Heart right ventricle (tissue), 16 donors: Measurements from ENCODE around the gene GNMT. TPM values are rescaled to one million over a fixed set of nuclear protein-coding genes. Genes with fewer than 3 reads are reported as not detected.

Source experiments
- ATAC-seq, 8 donors: fragments of 200-7000 bp; cut with Tn5 transposase; one replicate each; pipeline ENCODE4 v1.9.1; 2020; ENCODE audit warnings: mild to moderate bottlenecking in 8 of 8, moderate library complexity in 8 of 8, moderate number of reproducible peaks in 1 of 8
- DNase-seq, 2 donors: peaks; one replicate each; pipeline ENCODE4 v3.0.0-alpha.2; 2020
- H3K27ac ChIP-seq, 10 donors: fragments of 200-600 bp; sonication (generic) in 2 of 10; one replicate each; pipeline versions ENCODE4 v1.5.0 to v1.8.0; 2020 to 2022; ENCODE audit warnings: mild to moderate bottlenecking in 3 of 10
- H3K27me3 ChIP-seq, 7 donors: fragments of 200-600 bp; one replicate each; pipeline ENCODE4 v1.8.0; 2021 to 2022; ENCODE audit warnings: mild to moderate bottlenecking in 2 of 7
- H3K36me3 ChIP-seq, 9 donors: fragments of 200-600 bp; sonication (generic) in 1 of 9; one replicate each; pipeline versions ENCODE4 v1.5.0 to v1.8.0; 2020 to 2022; ENCODE audit warnings: mild to moderate bottlenecking in 2 of 9
- H3K4me1 ChIP-seq, 9 donors: fragments of 200-600 bp; sonication (generic) in 1 of 9; one replicate each; pipeline versions ENCODE4 v1.5.0 to v1.8.0; 2020 to 2022; ENCODE audit warnings: mild to moderate bottlenecking in 4 of 9
- H3K4me3 ChIP-seq, 10 donors: fragments of 200-600 bp; sonication (generic) in 2 of 10; one replicate each; pipeline versions ENCODE4 v1.5.0 to v1.8.0; 2020 to 2022; ENCODE audit warnings: mild to moderate bottlenecking in 7 of 10, moderate library complexity in 2 of 10
- H3K9me3 ChIP-seq, 11 donors: fragments of 200-600 bp in 10 of 11; sonication (generic) in 2 of 11; one replicate each; pipeline versions ENCODE4 v1.5.0 to v1.8.0; 2013 to 2022; ENCODE audit warnings: mild to moderate bottlenecking in 2 of 11, control low read depth in 1 of 11, moderate library complexity in 1 of 11
- WGBS, 2 donors: extraction: QIAGEN DNeasy Blood & Tissue Kit; methylation state at CpG; one replicate each; pipeline ENCODE4 v1.1.7; 2013; ENCODE audit warnings: inconsistent platforms in 1 of 2; 5-methylcytosine and 5-hydroxymethylcytosine counted together
- intact Hi-C, 10 donors: fragments of 100-400 bp; cut with DNase I; formaldehyde crosslinking; loops; one replicate each; pipeline versions ENCODE4 v1.11.1 to v1.14.2; 2022
- polyA plus RNA-seq, 2 donors: library from polyadenylated mRNA; stranded (reverse); fragments of 200-250 nt; gene quantifications; one replicate each; pipeline ENCODE4 v1.2.3, GENCODE V29; 2013
- total RNA-seq, 10 donors: library from RNA; stranded (reverse); fragmentation: NEBNext Ultra II Directional in 3 of 10; extraction: Animal tissue kit (Norgen Biotek cat#: 25700) in 3 of 10; gene quantifications; one replicate each; pipeline versions ENCODE4 v1.2.1 to v1.2.4, GENCODE V29; 2021 to 2023
- TF ChIP-seq, protein P1 (sequence below), 9 donors: fragments of 200-600 bp; sonication (generic) in 2 of 9; IDR thresholded peaks; one replicate each; pipeline versions ENCODE4 v1.5.0 to v1.8.0; 2021 to 2022; ENCODE audit warnings: antibody characterized with exemption in 9 of 9, mild to moderate bottlenecking in 5 of 9, moderate library complexity in 1 of 9
- donor health status: Arrhythmogenic right ventricular cardiomyopathy.
- donor health status: ischemic (EF 13 %, LVEDD 7.1; RV severe dilation, severe dysfunction).
- donor health status: healthy with polysubstance abuse.
- donor health status: DM: no; HTN: yes; CAD: no.
- donor health status: DM: no; HTN: no; CAD: no.
- donor health status: ischemic (EF 25% LVEDD 6.9; RV normal size, moderate dysfunction).
- donor health status: ischemic (EF 25% LVEDD 5.7; RV mildly dilated, moderate dysfunction).
- donor health status: healthy.
- donor health status: DM: yes; HTN: yes; CAD: no.
- donor health status: Ischemic cardiomyopathy.
- donor health status: ischemic (EF 35%, LVEDD 5.7; RV mildly dilated, moderate dysfunction).
- donor health status: nonischemic (EF 11% LVEDD 7.7; RV severe dilation, severe dysfunction).
- donor health status: DM: yes; HTN: yes; CAD: no.
- donor health status: PGD.
- donor health status: ischemic (EF 29% LVEDD 5.4; RV normal size, mild dysfunction).
- donor health status: nonischemic (EF 23%, LVEDD 6.1; RV moderate dilation, normal function).

The GNMT gene
- total and polyA plus RNA-seq, 12 donors = 0.26 to 10.9 (median 0.86) TPM

DNA sequence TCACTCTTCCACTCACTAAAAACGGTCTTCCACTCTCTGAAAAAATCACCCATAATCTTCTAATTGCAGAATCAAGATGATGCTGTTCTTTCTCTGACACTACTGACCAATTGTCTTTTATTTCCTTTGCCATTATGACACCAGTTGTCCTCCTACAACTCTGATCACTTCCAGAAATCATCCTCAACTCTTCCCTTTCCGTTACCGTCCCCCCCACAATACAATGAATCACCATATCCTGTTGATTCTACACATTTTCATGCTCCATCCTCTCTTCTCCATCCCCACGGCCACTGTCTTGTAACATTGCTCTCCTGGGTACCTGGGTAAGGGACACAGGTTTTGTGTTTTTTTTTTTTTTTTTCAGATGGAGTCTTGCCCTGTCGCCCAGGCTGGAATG, 21.3 kb downstream of the GNMT start:
- H3K27me3 ChIP-seq = no peaks in the 10 kb centered on the region
- 85 to 88% methylated on average over 5 of the region's 5 CpGs for WGBS, 2 donors
- H3K36me3 ChIP-seq = peaks cover 0 to 2% (median 0%) of the 10 kb centered on the region in 9 donors
- H3K9me3 ChIP-seq = no peaks in the 10 kb centered on the region
- TF ChIP-seq, protein P1, sequence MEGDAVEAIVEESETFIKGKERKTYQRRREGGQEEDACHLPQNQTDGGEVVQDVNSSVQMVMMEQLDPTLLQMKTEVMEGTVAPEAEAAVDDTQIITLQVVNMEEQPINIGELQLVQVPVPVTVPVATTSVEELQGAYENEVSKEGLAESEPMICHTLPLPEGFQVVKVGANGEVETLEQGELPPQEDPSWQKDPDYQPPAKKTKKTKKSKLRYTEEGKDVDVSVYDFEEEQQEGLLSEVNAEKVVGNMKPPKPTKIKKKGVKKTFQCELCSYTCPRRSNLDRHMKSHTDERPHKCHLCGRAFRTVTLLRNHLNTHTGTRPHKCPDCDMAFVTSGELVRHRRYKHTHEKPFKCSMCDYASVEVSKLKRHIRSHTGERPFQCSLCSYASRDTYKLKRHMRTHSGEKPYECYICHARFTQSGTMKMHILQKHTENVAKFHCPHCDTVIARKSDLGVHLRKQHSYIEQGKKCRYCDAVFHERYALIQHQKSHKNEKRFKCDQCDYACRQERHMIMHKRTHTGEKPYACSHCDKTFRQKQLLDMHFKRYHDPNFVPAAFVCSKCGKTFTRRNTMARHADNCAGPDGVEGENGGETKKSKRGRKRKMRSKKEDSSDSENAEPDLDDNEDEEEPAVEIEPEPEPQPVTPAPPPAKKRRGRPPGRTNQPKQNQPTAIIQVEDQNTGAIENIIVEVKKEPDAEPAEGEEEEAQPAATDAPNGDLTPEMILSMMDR (IDR thresholded peaks at IDR 0.05) = no peak
- DNase-seq = no peak
- no peak for ATAC-seq
- no peak overlapping the region for H3K4me3 ChIP-seq
- intact Hi-C loops = no loop called here
- H3K27ac ChIP-seq = no peak overlapping the region
- peaks cover 15 to 56% (median 47%) of the 10 kb centered on the region in 9 donors for H3K4me1 ChIP-seq

DNA sequence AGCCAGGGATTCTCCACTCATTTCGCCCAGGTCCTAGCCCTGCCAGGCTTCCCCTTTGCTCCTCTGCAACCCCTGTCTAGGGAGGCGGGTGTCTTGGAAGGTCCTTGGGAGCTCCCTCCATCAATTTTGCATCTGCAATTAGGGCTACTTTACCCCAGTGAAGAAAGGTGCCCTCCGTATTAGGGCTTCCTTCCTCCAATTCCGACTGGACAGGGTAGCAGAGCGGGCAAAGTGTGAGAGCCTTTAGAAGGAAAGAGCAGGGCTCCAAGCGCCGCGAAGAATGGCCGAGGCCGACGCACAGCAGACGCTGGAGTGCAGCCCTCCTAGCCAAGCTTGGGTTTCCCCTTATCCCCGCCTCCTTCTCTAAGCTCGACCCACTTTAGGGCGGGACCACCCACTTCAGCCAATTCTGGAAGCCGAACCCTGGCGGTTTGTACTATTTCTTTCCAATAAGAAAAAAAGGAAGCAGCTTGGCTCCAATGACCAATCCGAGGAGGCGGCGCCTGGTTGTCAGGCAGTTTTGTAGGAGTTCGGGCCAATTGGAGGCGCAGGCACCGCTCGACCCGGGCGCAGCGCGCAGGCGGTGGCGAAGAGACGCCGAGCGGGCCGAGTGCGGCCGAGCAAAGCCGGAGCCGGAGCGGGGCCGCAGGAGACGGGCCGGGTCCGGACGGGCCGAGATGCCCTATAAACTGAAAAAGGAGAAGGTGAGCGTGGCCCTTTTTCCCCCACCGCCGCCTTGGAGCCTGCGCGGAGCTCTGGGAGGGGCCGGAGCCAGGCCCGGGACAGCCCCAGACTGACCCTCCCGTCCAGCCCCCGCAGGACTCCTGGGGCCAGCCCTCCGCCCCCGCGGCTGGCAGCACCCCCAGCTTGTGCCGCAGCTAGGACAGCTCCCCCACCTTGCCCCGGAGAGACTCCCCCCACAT, 23.7 kb downstream of the GNMT start, which contains the start of gene PPP2R5D:
TSS of gene PPP2R5D (plus strand) at position 570 of the 923 bp plus-strand sequence. CDS start at position 678, 108 bp downstream.
- DNase-seq (peak; percentile 94 to 99), ATAC-seq (peak; percentile 96 to 98 (median 97))
- H3K36me3 ChIP-seq = peaks cover 0 to 18% (median 2%) of the 10 kb centered on the region in 9 donors
- 0% methylated on average over 50 to 59 of the region's 59 CpGs for WGBS, 2 donors
- peaks cover 11 to 62% (median 53%) of the 10 kb centered on the region in 9 donors for H3K4me1 ChIP-seq
- intact Hi-C loops = no loop called here
- H3K9me3 ChIP-seq = no peaks in the 10 kb centered on the region
- H3K27me3 ChIP-seq = no peaks in the 10 kb centered on the region
- peak within 1 kb of the TSS; percentile 73 to 95 (median 86) for H3K4me3 ChIP-seq
- peak within 1 kb of the TSS; percentile 59 to 94 (median 88) for H3K27ac ChIP-seq
- TF ChIP-seq, protein P1 (IDR thresholded peaks at IDR 0.05) = no peak

DNA sequence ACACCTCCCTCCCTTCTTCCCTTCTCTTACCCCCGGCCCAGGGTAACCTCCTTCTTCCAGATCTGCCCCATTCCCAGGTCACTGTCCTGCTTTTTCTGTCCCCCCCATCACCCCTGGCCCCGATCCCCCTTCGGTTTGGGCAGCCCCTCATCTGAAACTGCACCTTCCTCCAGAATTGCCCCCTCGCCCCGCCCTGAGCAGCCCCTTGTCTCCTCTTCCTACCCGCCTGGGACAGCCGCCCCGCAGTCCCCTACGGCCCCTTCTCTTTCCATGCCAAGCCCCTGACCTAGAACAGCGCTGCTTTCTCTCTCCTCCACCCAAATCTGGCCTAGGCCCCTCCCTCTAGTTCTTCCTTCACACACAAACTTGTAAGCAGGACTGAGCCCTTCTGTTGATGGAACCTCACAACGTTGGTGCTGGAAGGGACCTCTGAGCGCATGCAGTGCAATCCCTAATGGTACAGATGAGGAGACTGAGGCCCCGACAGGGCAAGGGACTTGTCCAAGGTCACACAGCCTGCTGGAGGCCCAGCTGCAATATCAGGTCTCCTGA, 24.4 kb downstream of the GNMT start:
- WGBS, 2 donors = 11% methylated on average over 13 of the region's 13 CpGs
- DNase-seq = peak in 1 of 2 donors; percentile 29
- ATAC-seq = peak in 5 of 8 donors; percentile 1 to 6 (median 4)

More for the DNA sequence above, 24.4 kb downstream of the GNMT start:
- TF ChIP-seq, protein P1 (IDR thresholded peaks at IDR 0.05) = no peak
- Histone ChIP-seq H3K4me1 (peaks cover 11 to 54% (median 46%) of the 10 kb centered on the region in 9 donors), H3K27me3 (no peaks in the 10 kb centered on the region), H3K9me3 (no peaks in the 10 kb centered on the region), H3K27ac (peak overlapping the region in 9 of 10 donors; percentile 85 to 94 (median 88)), H3K4me3 (peak overlapping the region; percentile 73 to 95 (median 86)), H3K36me3 (peaks cover 0 to 25% (median 8%) of the 10 kb centered on the region in 9 donors)
- intact Hi-C loops = no loop called here
